Measurements from ENCODE around the gene ASB13.

Gene ASB13

GRCh38 chr10:5669604-5670003, 3.2 kb upstream of the ASB13 start:
- no peak for TF ChIP-seq CTCF (IDR thresholded peaks at IDR 0.05; ENCODE audit: low read depth, low read length, missing control alignments)
- in situ Hi-C loops (cut with HindIII; ENCODE audit: low pct_ligation_motif_present, low sequenced_read_pairs), result no loop called here
- H3K4me3 ChIP-seq (ENCODE audit: low read depth, low read length), result no peak overlapping the region
- no peak overlapping the region for H3K27ac ChIP-seq
- no peak for DNase-seq
- no peaks in the 10 kb centered on the region for H3K36me3 ChIP-seq (replicated peaks)
- no peaks in the 10 kb centered on the region for H3K27me3 ChIP-seq (replicated peaks)

- Histone ChIP-seq H3K27ac (no peak overlapping the region), H3K4me3 (ENCODE audit: low read depth, low read length) (no peak overlapping the region), H3K36me3 (replicated peaks) (no peaks in the 10 kb centered on the region), H3K27me3 (replicated peaks) (no peaks in the 10 kb centered on the region)
- in situ Hi-C loops (cut with HindIII; ENCODE audit: low pct_ligation_motif_present, low sequenced_read_pairs), result no loop called here
- TF ChIP-seq CTCF (IDR thresholded peaks at IDR 0.05; ENCODE audit: low read depth, low read length, missing control alignments), result no peak
- no peak for DNase-seq
Measured at GRCh38 chr10:5668429-5668828, 2.0 kb upstream of the ASB13 start.

- no peak for DNase-seq
- Histone ChIP-seq H3K4me3 (ENCODE audit: low read depth, low read length) (peak overlapping the region; percentile 89), H3K27me3 (replicated peaks) (no peaks in the 10 kb centered on the region), H3K36me3 (replicated peaks) (no peaks in the 10 kb centered on the region), H3K27ac (no peak overlapping the region)
- in situ Hi-C loops (cut with HindIII; ENCODE audit: low pct_ligation_motif_present, low sequenced_read_pairs), result no loop called here
- no peak for TF ChIP-seq CTCF (IDR thresholded peaks at IDR 0.05; ENCODE audit: low read depth, low read length, missing control alignments)
Measured at GRCh38 chr10:5666841-5667630, 641 bp upstream of the ASB13 start.

- Histone ChIP-seq H3K27me3 (replicated peaks) (no peaks in the 10 kb centered on the region), H3K27ac (no peak overlapping the region), H3K4me3 (ENCODE audit: low read depth, low read length) (peak overlapping the region; percentile 89), H3K36me3 (replicated peaks) (no peaks in the 10 kb centered on the region)
- TF ChIP-seq CTCF (IDR thresholded peaks at IDR 0.05; ENCODE audit: low read depth, low read length, missing control alignments), result no peak
- DNase-seq, result no peak
- in situ Hi-C loops (cut with HindIII; ENCODE audit: low pct_ligation_motif_present, low sequenced_read_pairs), result no loop called here
Measured at GRCh38 chr10:5665373-5666007, 905 bp downstream of the ASB13 start.

- no peak overlapping the region for H3K27ac ChIP-seq
- in situ Hi-C loops (cut with HindIII; ENCODE audit: low pct_ligation_motif_present, low sequenced_read_pairs), result no loop called here
Measured at GRCh38 chr10:5663692-5664427, 2.5 kb downstream of the ASB13 start.

More at GRCh38 chr10:5663692-5664427, 2.5 kb downstream of the ASB13 start:
- H3K4me3 ChIP-seq (ENCODE audit: low read depth, low read length), result no peak overlapping the region
- no peaks in the 10 kb centered on the region for H3K36me3 ChIP-seq (replicated peaks)
- TF ChIP-seq CTCF (IDR thresholded peaks at IDR 0.05; ENCODE audit: low read depth, low read length, missing control alignments), result no peak
- H3K27me3 ChIP-seq (replicated peaks), result no peaks in the 10 kb centered on the region
- DNase-seq, result no peak
